B cell (primary cell): Measurements from ENCODE around the gene PHACTR1. TPM values are rescaled to one million over a fixed set of nuclear protein-coding genes. Genes with fewer than 3 reads are reported as not detected.

Source experiments
- ATAC-seq: fragments of 200-7000 bp; cut with Tn5 transposase; one replicate; pipeline ENCODE4 v1.10.0; 2021; ENCODE audit warnings: low read depth, mild to moderate bottlenecking, moderate number of reproducible peaks, moderate library complexity
- CTCF ChIA-PET: fragments of 350-600 bp; sonication (Branson Sonifier 250); formaldehyde crosslinking; loops from one replicate; lab custom pipeline; 2021; ENCODE audit warnings: antibody characterized with exemption, inconsistent platforms; lab: Charles Lee
- POLR2A ChIA-PET: fragments of 350-600 bp; sonication (Branson Sonifier 250); formaldehyde crosslinking; loops from one replicate; lab custom pipeline; 2021; ENCODE audit warnings: antibody characterized with exemption; lab: Charles Lee
- DNase-seq: peaks from one replicate; pipeline ENCODE4 v3.0.0; 2013
- H2AFZ ChIP-seq: 2 replicates; pipeline ENCODE4 v1.6.1; 2012; ENCODE audit warnings: mild to moderate bottlenecking, low read depth, low read length; ENCODE audit not compliant: insufficient read depth, poor library complexity, severe bottlenecking
- H3K27ac ChIP-seq, 2 donors: 1 replicate in 1 of 2; 2 replicates in 1 of 2; pipeline ENCODE4 v1.5.1; 2012 to 2013; ENCODE audit warnings: low read length in 2 of 2, mild to moderate bottlenecking in 2 of 2, moderate library complexity in 1 of 2
- H3K27me3 ChIP-seq, 4 experiments: fragments of 200-600 bp in 1 of 4; sonication (generic) in 1 of 4; replicated peaks in 1 of 4; 1 replicate in 2 of 4; 2 replicates in 2 of 4; pipeline versions ENCODE4 v1.6.1 to v1.7.0; 2013 to 2016; ENCODE audit warnings: low read length in 3 of 4, mild to moderate bottlenecking in 2 of 4, mixed read lengths in 1 of 4, moderate library complexity in 1 of 4; ENCODE audit not compliant: insufficient read depth in 4 of 4, control insufficient read depth in 3 of 4; ENCODE audit errors: control extremely low read depth in 1 of 4
- H3K36me3 ChIP-seq, 2 experiments: replicated peaks in 1 of 2; 1 replicate in 1 of 2; 2 replicates in 1 of 2; pipeline versions ENCODE4 v1.6.1 to v1.7.1; 2013; ENCODE audit warnings: low read length in 1 of 2; ENCODE audit not compliant: insufficient read depth in 2 of 2, control insufficient read depth in 1 of 2; ENCODE audit errors: control extremely low read depth in 1 of 2, extremely low read depth in 1 of 2
- H3K4me1 ChIP-seq, 2 donors: fragments of 200-600 bp in 1 of 2; sonication (generic) in 1 of 2; 1 replicate in 1 of 2; 2 replicates in 1 of 2; pipeline versions ENCODE4 v1.5.1 to v1.6.1; 2013 to 2017; ENCODE audit warnings: low read length in 2 of 2; ENCODE audit not compliant: control insufficient read depth in 2 of 2, insufficient read depth in 2 of 2
- H3K4me2 ChIP-seq: replicated peaks from 2 replicates; pipeline ENCODE3; 2012; ENCODE audit warnings: mild to moderate bottlenecking, low read depth, low read length; ENCODE audit not compliant: poor library complexity, severe bottlenecking
- H3K4me3 ChIP-seq, 5 experiments: fragments of 200-600 bp in 1 of 5; sonication (generic) in 1 of 5; 1 replicate in 3 of 5; 2 replicates in 2 of 5; pipeline versions ENCODE4 v1.5.1 to v1.7.0; 2011 to 2016; ENCODE audit warnings: low read length in 4 of 5, mild to moderate bottlenecking in 4 of 5, low read depth in 2 of 5, control low read depth in 1 of 5, moderate library complexity in 1 of 5; ENCODE audit not compliant: insufficient read depth in 1 of 5; ENCODE audit errors: control extremely low read depth in 1 of 5, extremely low read depth in 1 of 5
- H3K79me2 ChIP-seq: fragments of 200-600 bp; sonication (generic); one replicate; pipeline ENCODE4 v1.6.0; 2016; ENCODE audit warnings: low read length; ENCODE audit not compliant: control insufficient read depth, insufficient read depth
- H3K9ac ChIP-seq: fragments of 200-600 bp; sonication (generic); 2 replicates; pipeline ENCODE4 v1.6.1; 2017; ENCODE audit warnings: mild to moderate bottlenecking, low read length, moderate library complexity
- H3K9me3 ChIP-seq, 3 donors: one replicate each; pipeline versions ENCODE4 v1.6.1 to v1.7.1; 2013; ENCODE audit warnings: low read length in 2 of 3; ENCODE audit not compliant: control insufficient read depth in 2 of 3, insufficient read depth in 1 of 3; ENCODE audit errors: control extremely low read depth in 1 of 3
- H4K20me1 ChIP-seq: 2 replicates; pipeline ENCODE4 v1.6.0; 2012; ENCODE audit warnings: mild to moderate bottlenecking, low read length; ENCODE audit not compliant: insufficient read depth, control insufficient read depth, poor library complexity, severe bottlenecking
- H3K27ac Mint-ChIP-seq: one replicate; pipeline ENCODE4 v1.8.0; 2021; ENCODE audit warnings: mixed read lengths
- H3K27me3 Mint-ChIP-seq: one replicate; pipeline ENCODE4 v1.8.0; 2021; ENCODE audit warnings: mixed read lengths
- H3K4me1 Mint-ChIP-seq: one replicate; pipeline ENCODE4 v1.8.0; 2021; ENCODE audit warnings: mixed read lengths
- H3K4me3 Mint-ChIP-seq: one replicate; pipeline ENCODE4 v1.8.0; 2021; ENCODE audit warnings: mixed read lengths
- H3K9me3 Mint-ChIP-seq: one replicate; pipeline ENCODE4 v1.8.0; 2022; ENCODE audit warnings: mixed read lengths; ENCODE audit not compliant: insufficient read depth
- EZH2 ChIP-seq: IDR thresholded peaks from 2 replicates; pipeline ENCODE4 v1.6.1; 2012; ENCODE audit warnings: borderline replicate concordance, low read depth, mild to moderate bottlenecking, moderate library complexity, low read length; ENCODE audit not compliant: insufficient read depth, poor library complexity, severe bottlenecking
- WGBS: methylation state at CpG from one replicate; pipeline ENCODE4 v1.1.5; 2013; ENCODE audit warnings: missing lambda C conversion rate; ENCODE audit not compliant: insufficient coverage; 5-methylcytosine and 5-hydroxymethylcytosine counted together
- intact Hi-C: fragments of 100-400 bp; cut with micrococcal nuclease; formaldehyde crosslinking; loops from one replicate; pipeline ENCODE4 v1.10.0; 2022
- polyA plus RNA-seq: library from polyadenylated mRNA; depleted of rRNA; stranded (reverse); fragments of >200 nt; gene quantifications from 2 replicates; pipeline ENCODE4 v1.2.3, GENCODE V29; 2012
- total RNA-seq, 2 donors: library from RNA; stranded (reverse); fragments of 120-200 nt in 1 of 2; gene quantifications; 1 replicate in 1 of 2; 2 replicates in 1 of 2; pipeline versions ENCODE4 v1.2.3 to v1.2.4, GENCODE V29; 2013 to 2022
- TF ChIP-seq, protein P1 (sequence below): fragments of 200-600 bp; IDR thresholded peaks from one replicate; pipeline ENCODE4 v1.8.0; 2022; ENCODE audit warnings: antibody characterized with exemption, mild to moderate bottlenecking

The PHACTR1 gene
- total and polyA plus RNA-seq, 2 donors (not counting 1 experiment from before 2014, with no cell fraction given): 30.2 to 129 TPM

DNA sequence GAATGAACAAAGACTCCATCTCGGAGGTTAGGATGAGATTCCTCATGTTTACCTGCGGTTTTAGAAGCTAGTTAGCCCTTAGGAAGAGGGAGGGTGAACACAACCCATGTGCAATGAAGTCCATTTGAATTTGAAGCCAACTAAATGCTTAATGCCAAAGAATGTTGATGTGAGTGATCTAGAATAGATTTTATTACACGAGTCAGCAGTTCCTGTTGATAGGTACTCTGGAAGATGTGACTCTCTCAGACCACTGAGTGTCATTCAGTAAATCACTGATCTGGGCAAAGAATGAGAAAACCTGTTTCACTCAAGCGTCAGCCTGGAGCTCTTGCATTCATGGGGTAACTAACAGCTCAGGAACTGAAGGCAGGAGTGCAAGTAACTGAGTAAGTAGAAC is 505.5 kb downstream of the PHACTR1 start:
- CTCF ChIA-PET: no interaction called here
- no peak overlapping the region for H2AFZ ChIP-seq
- H3K4me1 ChIP-seq: peaks cover 12 to 13% of the 10 kb centered on the region in 2 donors
- H4K20me1 ChIP-seq: no peaks in the 10 kb centered on the region
- H3K36me3 ChIP-seq: no peaks in the 10 kb centered on the region
- no peak overlapping the region for H3K4me3 ChIP-seq
- peaks cover 0 to 1% (median 0%) of the 10 kb centered on the region in 4 experiments for H3K27me3 ChIP-seq
- peaks cover 12% of the 10 kb centered on the region for H3K4me1 Mint-ChIP-seq
- ATAC-seq (no peak), DNase-seq (no peak)
- POLR2A ChIA-PET: no interaction called here
- H3K27ac Mint-ChIP-seq: no peak overlapping the region
- no peak overlapping the region for H3K27ac ChIP-seq
- H3K27me3 Mint-ChIP-seq: peaks cover 7% of the 10 kb centered on the region
- intact Hi-C loops: no loop called here
- no peak overlapping the region for H3K9ac ChIP-seq
- TF ChIP-seq, protein P1, sequence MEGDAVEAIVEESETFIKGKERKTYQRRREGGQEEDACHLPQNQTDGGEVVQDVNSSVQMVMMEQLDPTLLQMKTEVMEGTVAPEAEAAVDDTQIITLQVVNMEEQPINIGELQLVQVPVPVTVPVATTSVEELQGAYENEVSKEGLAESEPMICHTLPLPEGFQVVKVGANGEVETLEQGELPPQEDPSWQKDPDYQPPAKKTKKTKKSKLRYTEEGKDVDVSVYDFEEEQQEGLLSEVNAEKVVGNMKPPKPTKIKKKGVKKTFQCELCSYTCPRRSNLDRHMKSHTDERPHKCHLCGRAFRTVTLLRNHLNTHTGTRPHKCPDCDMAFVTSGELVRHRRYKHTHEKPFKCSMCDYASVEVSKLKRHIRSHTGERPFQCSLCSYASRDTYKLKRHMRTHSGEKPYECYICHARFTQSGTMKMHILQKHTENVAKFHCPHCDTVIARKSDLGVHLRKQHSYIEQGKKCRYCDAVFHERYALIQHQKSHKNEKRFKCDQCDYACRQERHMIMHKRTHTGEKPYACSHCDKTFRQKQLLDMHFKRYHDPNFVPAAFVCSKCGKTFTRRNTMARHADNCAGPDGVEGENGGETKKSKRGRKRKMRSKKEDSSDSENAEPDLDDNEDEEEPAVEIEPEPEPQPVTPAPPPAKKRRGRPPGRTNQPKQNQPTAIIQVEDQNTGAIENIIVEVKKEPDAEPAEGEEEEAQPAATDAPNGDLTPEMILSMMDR: no peak
- no peak for TF ChIP-seq EZH2
- no peaks in the 10 kb centered on the region for H3K79me2 ChIP-seq
- H3K4me3 Mint-ChIP-seq: no peak overlapping the region
- H3K9me3 ChIP-seq: no peaks in the 10 kb centered on the region
- 97% methylated on average over 3 of the region's 4 CpGs for WGBS
- H3K9me3 Mint-ChIP-seq: no peaks in the 10 kb centered on the region
- no peak overlapping the region for H3K4me2 ChIP-seq

DNA sequence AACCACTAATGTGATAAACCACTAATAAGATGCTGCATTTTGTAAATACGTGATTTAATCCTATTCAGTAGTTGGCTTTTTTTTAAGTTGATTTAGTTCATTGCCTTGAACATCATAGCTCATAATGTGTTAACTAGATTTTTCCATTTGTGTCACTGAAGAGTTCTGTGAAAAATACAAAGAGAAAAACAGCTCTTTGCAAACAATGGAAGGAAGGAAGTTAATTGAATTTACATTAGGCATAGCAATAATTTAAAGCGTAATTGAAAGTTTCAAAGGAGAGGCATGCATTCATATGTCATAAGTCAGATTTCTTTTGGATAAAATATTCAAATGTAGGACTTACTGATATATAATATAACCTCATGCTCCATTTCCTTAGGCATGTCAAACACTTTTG is 509.5 kb downstream of the PHACTR1 start:
- ChIA-PET CTCF (interaction anchor here (0.7 to 1.1 kb wide), 2 partner anchors 53 to 89 kb away, joined by 3 read pairs; no protein-coding TSS in a partner anchor), POLR2A (no interaction called here)
- no peaks in the 10 kb centered on the region for H3K36me3 ChIP-seq
- no peaks in the 10 kb centered on the region for H4K20me1 ChIP-seq
- no CpG with 5 or more reads among the region's 2 CpGs for WGBS
- ATAC-seq: no peak
- intact Hi-C loops: no loop called here
- Mint-ChIP-seq H3K4me1 (peaks cover 19% of the 10 kb centered on the region), H3K27ac (no peak overlapping the region), H3K27me3 (peaks cover 13% of the 10 kb centered on the region), H3K9me3 (no peaks in the 10 kb centered on the region), H3K4me3 (no peak overlapping the region)
- H3K9me3 ChIP-seq: no peaks in the 10 kb centered on the region
- H2AFZ ChIP-seq: no peak overlapping the region
- H3K4me1 ChIP-seq: peaks cover 20% of the 10 kb centered on the region in 2 donors
- no peak overlapping the region for H3K4me3 ChIP-seq
- H3K27me3 ChIP-seq: peaks cover 0 to 16% (median 7%) of the 10 kb centered on the region in 4 experiments
- H3K4me2 ChIP-seq: no peak overlapping the region
- TF ChIP-seq, protein P1: no peak
- TF ChIP-seq EZH2: no peak
- no peak for DNase-seq
- no peaks in the 10 kb centered on the region for H3K79me2 ChIP-seq
- no peak overlapping the region for H3K9ac ChIP-seq
- no peak overlapping the region for H3K27ac ChIP-seq
